Endothelial cell of umbilical vein (primary cell): ENCODE results near the gene LUC7L2. TPM values are rescaled to one million over a fixed set of nuclear protein-coding genes. Genes with fewer than 3 reads are reported as not detected.

Source experiments
- BruUV-seq: library from RNA; stranded (reverse); fragments of 400-500 nt; replicated peaks from 2 replicates; lab custom pipeline; 2021; lab: Mats Ljungman, UMichigan
- CTCF ChIA-PET: fragments of 300-600, 350-600 bp; sonication (Branson Sonifier 250); formaldehyde crosslinking; loops from one replicate; lab custom pipeline; 2021; ENCODE audit warnings: antibody characterized with exemption, inconsistent platforms; lab: Charles Lee
- POLR2A ChIA-PET: fragments of 300-600, 350-600 bp; sonication (Branson Sonifier 250); formaldehyde crosslinking; loops from one replicate; lab custom pipeline; 2021; ENCODE audit warnings: antibody characterized with exemption, inconsistent platforms; lab: Charles Lee
- DNase-seq: peaks from one replicate; pipeline ENCODE4 v3.0.0-alpha.2; 2011; ENCODE audit warnings: low read depth, low spot score
- FAIRE-seq: peaks from 2 replicates; lab custom pipeline; 2011; peaks lifted over from hg19 to GRCh38; lab: Jason Lieb, UNC
- H2AFZ ChIP-seq: 2 replicates; pipeline ENCODE4 v1.6.0; 2012; ENCODE audit warnings: low read depth, low read length, control low read depth, inconsistent platforms
- H3K27ac ChIP-seq: 2 replicates; pipeline ENCODE4 v1.5.1; 2011; ENCODE audit warnings: low read depth, mild to moderate bottlenecking, control low read depth, low read length, moderate library complexity; ENCODE audit not compliant: insufficient read depth
- H3K27me3 ChIP-seq, 2 experiments: 2 replicates each; pipeline versions ENCODE4 v1.6.0 to v1.6.1; 2011; ENCODE audit warnings: low read length in 2 of 2, mixed read lengths in 1 of 2; ENCODE audit not compliant: control insufficient read depth in 2 of 2, insufficient read depth in 2 of 2
- H3K36me3 ChIP-seq, 2 experiments: 2 replicates in 1 of 2; 3 replicates in 1 of 2; pipeline ENCODE4 v1.5.1; 2011; ENCODE audit warnings: low read length in 2 of 2, mild to moderate bottlenecking in 1 of 2, moderate library complexity in 1 of 2; ENCODE audit not compliant: control insufficient read depth in 2 of 2, insufficient read depth in 2 of 2; ENCODE audit errors: extremely low read depth in 1 of 2
- H3K4me1 ChIP-seq: 3 replicates; pipeline ENCODE4 v1.5.1; 2011; ENCODE audit warnings: mild to moderate bottlenecking, low read length; ENCODE audit not compliant: control insufficient read depth, insufficient read depth; ENCODE audit errors: extremely low read depth
- H3K4me2 ChIP-seq: 2 replicates; pipeline ENCODE4 v1.6.1; 2011; ENCODE audit warnings: low read length, control low read depth, mixed read lengths; ENCODE audit not compliant: insufficient read depth
- H3K4me3 ChIP-seq, 3 experiments: fragments of 200-600 bp in 1 of 3; sonication (generic), shearing (Covaris generic) in 1 of 3; replicated peaks in 1 of 3; 2 replicates each; pipeline ENCODE4 v1.5.1; 2011 to 2016; ENCODE audit warnings: control low read depth in 3 of 3, low read length in 3 of 3, mild to moderate bottlenecking in 2 of 3, inconsistent platforms in 1 of 3, low read depth in 1 of 3, moderate library complexity in 1 of 3; ENCODE audit not compliant: insufficient read depth in 1 of 3
- H3K79me2 ChIP-seq: 2 replicates; pipeline ENCODE4 v1.6.0; 2012; ENCODE audit warnings: low read length, inconsistent platforms; ENCODE audit not compliant: control insufficient read depth, insufficient read depth
- H3K9ac ChIP-seq: replicated peaks from 2 replicates; pipeline ENCODE3; 2011; ENCODE audit warnings: low read length, control low read depth; ENCODE audit not compliant: insufficient read depth; ENCODE audit errors: extremely low read depth
- H3K9me1 ChIP-seq: replicated peaks from 3 replicates; pipeline ENCODE4 v1.6.0; 2011; ENCODE audit warnings: mild to moderate bottlenecking, low read length; ENCODE audit not compliant: control insufficient read depth, insufficient read depth; ENCODE audit errors: extremely low read depth
- H3K9me3 ChIP-seq: replicated peaks from 2 replicates; pipeline ENCODE4 v1.5.1; 2012; ENCODE audit warnings: low read length, inconsistent platforms; ENCODE audit not compliant: control insufficient read depth, insufficient read depth
- H4K20me1 ChIP-seq: replicated peaks from 2 replicates; pipeline ENCODE3; 2011; ENCODE audit warnings: mild to moderate bottlenecking, low read length; ENCODE audit not compliant: control insufficient read depth, insufficient read depth; ENCODE audit errors: extremely low read depth
- EZH2 ChIP-seq: IDR thresholded peaks from 2 replicates; pipeline ENCODE4 v1.6.1; 2012; ENCODE audit warnings: borderline replicate concordance, low read depth, mild to moderate bottlenecking, moderate library complexity, low read length, inconsistent platforms; ENCODE audit not compliant: severe bottlenecking
- FOS ChIP-seq: IDR thresholded peaks from 2 replicates; pipeline ENCODE4 v1.6.1; 2011; ENCODE audit warnings: mild to moderate bottlenecking, low read length, moderate library complexity, borderline replicate concordance; ENCODE audit not compliant: insufficient read depth
- GATA2 ChIP-seq: IDR thresholded peaks from 2 replicates; pipeline ENCODE4 v1.7.0; 2011; ENCODE audit warnings: low read depth, mild to moderate bottlenecking, moderate library complexity, mixed read lengths, low read length; ENCODE audit not compliant: insufficient read length, insufficient read depth
- JUN ChIP-seq: IDR thresholded peaks from 2 replicates; pipeline ENCODE4 v1.6.1; 2011; ENCODE audit warnings: borderline replicate concordance, low read depth; ENCODE audit not compliant: insufficient read length, insufficient read depth
- MAX ChIP-seq: IDR thresholded peaks from 2 replicates; pipeline ENCODE4 v1.6.1; 2011; ENCODE audit not compliant: insufficient read depth, insufficient read length
- POLR2A ChIP-seq: IDR thresholded peaks from 2 replicates; pipeline ENCODE4 v1.6.1; 2012; ENCODE audit warnings: low read depth, mild to moderate bottlenecking, control low read depth, low read length
- POLR2AphosphoS5 ChIP-seq: IDR thresholded peaks from 2 replicates; pipeline ENCODE4 v1.6.1; 2012; ENCODE audit warnings: low read depth, mild to moderate bottlenecking, control low read depth, low read length, moderate library complexity; ENCODE audit not compliant: insufficient read depth
- dilution Hi-C: fragments of 300-500 bp; cut with MboI; formaldehyde crosslinking; loops from one replicate; pipeline ENCODE4 v1.15.0; 2019; ENCODE audit warnings: low sequenced_read_pairs; ENCODE audit not compliant: extremely low pct_ligation_motif_present
- intact Hi-C: fragments of 100-400 bp; cut with micrococcal nuclease; formaldehyde crosslinking; loops from one replicate; pipeline ENCODE4 v1.10.0; 2022
- polyA plus RNA-seq, 4 experiments: library from polyadenylated mRNA; depleted of rRNA in 3 of 4; stranded (reverse) in 3 of 4; unstranded in 1 of 4; fragments of >200 nt; gene quantifications; 2 replicates each; pipeline versions ENCODE4 v1.2.1 to v1.2.3, GENCODE V29; 2011 to 2012; ENCODE audit warnings: missing spikeins in 1 of 4
- total RNA-seq: library from RNA; stranded (reverse); gene quantifications from 2 replicates; pipeline ENCODE4 v1.2.3, GENCODE V29; 2021
- TF ChIP-seq, protein P1 (sequence below), 2 donors: IDR thresholded peaks; 1 replicate in 1 of 2; 2 replicates in 1 of 2; pipeline ENCODE4 v1.5.1; 2011; ENCODE audit warnings: low read length in 2 of 2, mild to moderate bottlenecking in 2 of 2, moderate library complexity in 2 of 2, control low read depth in 1 of 2, inconsistent platforms in 1 of 2, low read depth in 1 of 2; ENCODE audit not compliant: insufficient read depth in 1 of 2; ENCODE audit errors: extremely low read depth in 1 of 2

LUC7L2 gene
- total and polyA plus RNA-seq, 2 donors (not counting 3 experiments of a cell fraction or from before 2014, with no cell fraction given): 28.0 to 85.8 TPM

- Histone ChIP-seq H4K20me1 (no peaks in the 10 kb centered on the region), H3K9ac (no peak overlapping the region), H3K4me2 (no peak overlapping the region), H3K4me3 (no peak overlapping the region), H3K36me3 (peaks cover 2 to 3% of the 10 kb centered on the region in 2 experiments), H3K9me3 (no peaks in the 10 kb centered on the region), H3K9me1 (no peaks in the 10 kb centered on the region), H2AFZ (no peak overlapping the region), H3K27me3 (no peaks in the 10 kb centered on the region), H3K79me2 (no peaks in the 10 kb centered on the region), H3K27ac (no peak overlapping the region), H3K4me1 (no peaks in the 10 kb centered on the region)
- BruUV-seq: no TSS peak
- no peak for TF ChIP-seq EZH2
- TF ChIP-seq JUN: no peak
- no peak for TF ChIP-seq GATA2
- TF ChIP-seq POLR2AphosphoS5: no peak
- TF ChIP-seq FOS: no peak
- no peak for TF ChIP-seq MAX
- no peak for TF ChIP-seq POLR2A
- TF ChIP-seq, protein P1, sequence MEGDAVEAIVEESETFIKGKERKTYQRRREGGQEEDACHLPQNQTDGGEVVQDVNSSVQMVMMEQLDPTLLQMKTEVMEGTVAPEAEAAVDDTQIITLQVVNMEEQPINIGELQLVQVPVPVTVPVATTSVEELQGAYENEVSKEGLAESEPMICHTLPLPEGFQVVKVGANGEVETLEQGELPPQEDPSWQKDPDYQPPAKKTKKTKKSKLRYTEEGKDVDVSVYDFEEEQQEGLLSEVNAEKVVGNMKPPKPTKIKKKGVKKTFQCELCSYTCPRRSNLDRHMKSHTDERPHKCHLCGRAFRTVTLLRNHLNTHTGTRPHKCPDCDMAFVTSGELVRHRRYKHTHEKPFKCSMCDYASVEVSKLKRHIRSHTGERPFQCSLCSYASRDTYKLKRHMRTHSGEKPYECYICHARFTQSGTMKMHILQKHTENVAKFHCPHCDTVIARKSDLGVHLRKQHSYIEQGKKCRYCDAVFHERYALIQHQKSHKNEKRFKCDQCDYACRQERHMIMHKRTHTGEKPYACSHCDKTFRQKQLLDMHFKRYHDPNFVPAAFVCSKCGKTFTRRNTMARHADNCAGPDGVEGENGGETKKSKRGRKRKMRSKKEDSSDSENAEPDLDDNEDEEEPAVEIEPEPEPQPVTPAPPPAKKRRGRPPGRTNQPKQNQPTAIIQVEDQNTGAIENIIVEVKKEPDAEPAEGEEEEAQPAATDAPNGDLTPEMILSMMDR (IDR thresholded peaks at IDR 0.05; ENCODE audit: extremely low read depth in 1 of 2, insufficient read depth in 1 of 2, low read depth in 1 of 2, low read length in 2 of 2): no peak
- CTCF ChIA-PET: no interaction called here
- FAIRE-seq: no peak
- DNase-seq: no peak
- intact Hi-C loops: no loop called here
- dilution Hi-C loops: no loop called here
- POLR2A ChIA-PET: no interaction called here
Observed at GRCh38 chr7:139351027-139351426, 8.7 kb upstream of the LUC7L2 start.
